K562 (cell line): Measurements from ENCODE around the gene SEC22C. TPM values are rescaled to one million over a fixed set of nuclear protein-coding genes. Genes with fewer than 3 reads are reported as not detected.

Experiments
- BHLHE40 ChIP-seq: IDR thresholded peaks from 2 replicates; pipeline ENCODE4 v1.6.1; 2011; ENCODE audit warnings: low read length, improper control_type of control experiment
- C11orf30 ChIP-seq: fragments of 450-650 bp; IDR thresholded peaks from 2 replicates; pipeline ENCODE4 v1.6.1; 2016; ENCODE audit warnings: low read depth, mild to moderate bottlenecking
- DMBX1 ChIP-seq: fragments of 250-450 bp; sonication (Bioruptor Pico); IDR thresholded peaks from 2 replicates; pipeline ENCODE4 v1.8.0; 2022; ENCODE audit warnings: inconsistent platforms, mild to moderate bottlenecking, moderate library complexity, borderline replicate concordance
- GATAD2A ChIP-seq: fragments of 450-650 bp; IDR thresholded peaks from 2 replicates; pipeline ENCODE4 v1.6.1; 2017
- MBD2 ChIP-seq: sonication (generic); IDR thresholded peaks from 2 replicates; pipeline ENCODE4 v1.6.1; 2016; ENCODE audit warnings: low read depth, borderline replicate concordance
- MEF2A ChIP-seq: IDR thresholded peaks from 2 replicates; pipeline ENCODE4 v1.6.1; 2011; ENCODE audit warnings: low read depth, mild to moderate bottlenecking, low read length, moderate library complexity; ENCODE audit not compliant: control insufficient read depth
- NFRKB ChIP-seq: fragments of 450-650 bp; IDR thresholded peaks from 2 replicates; pipeline ENCODE4 v1.6.1; 2016; ENCODE audit warnings: low read depth
- PHTF2 ChIP-seq: fragments of 250-450 bp; sonication (Bioruptor Pico); IDR thresholded peaks from 2 replicates; pipeline ENCODE4 v1.5.0; 2021; ENCODE audit warnings: mild to moderate bottlenecking
- RNF2 ChIP-seq: sonication (generic); IDR thresholded peaks from 2 replicates; pipeline ENCODE4 v1.6.1; 2016
- SMARCA5 ChIP-seq: fragments of 450-650 bp; IDR thresholded peaks from 2 replicates; pipeline ENCODE4 v1.6.1; 2016
- SRSF3 ChIP-seq: fragments of 200-400 bp; formaldehyde crosslinking; IDR thresholded peaks from 2 replicates; pipeline ENCODE4 v1.6.1; 2016; ENCODE audit warnings: mild to moderate bottlenecking, low read length, moderate library complexity; ENCODE audit not compliant: insufficient read depth
- ZNF408 ChIP-seq: fragments of 250-450 bp; sonication (Bioruptor Pico); IDR thresholded peaks from 2 replicates; pipeline ENCODE4 v1.4.0; 2020; ENCODE audit warnings: low read depth, mild to moderate bottlenecking, moderate library complexity
- ZNF445 ChIP-seq: fragments of 250-450 bp; sonication (Bioruptor Pico); IDR thresholded peaks from 2 replicates; pipeline ENCODE4 v1.4.0; 2020; ENCODE audit warnings: low read depth, mild to moderate bottlenecking, moderate library complexity
- polyA plus RNA-seq, 8 experiments: library from polyadenylated mRNA; depleted of rRNA in 4 of 8; stranded (reverse) in 5 of 8; unstranded in 3 of 8; fragments of >200 nt; fragmentation: Nextera tagmentation in 2 of 8; fragmentation: Illumina TruSeq in 1 of 8; extraction: Ambion mirVana in 2 of 8; extraction: Trizol in 1 of 8; gene quantifications; 2 replicates each; pipeline versions ENCODE4 v1.2.1 to v1.2.3, GENCODE V29; 2011 to 2014; ENCODE audit warnings: inconsistent platforms in 1 of 8, missing spikeins in 1 of 8
- total RNA-seq, 7 experiments: library from RNA; depleted of rRNA in 6 of 7; stranded (reverse); fragments of >200 nt in 6 of 7; fragmentation: Illumina TruSeq in 2 of 7; extraction: Trizol in 2 of 7; gene quantifications; 2 replicates each; pipeline versions ENCODE4 v1.2.1 to v1.2.3, GENCODE V29; 2011 to 2021; ENCODE audit warnings: low replicate concordance in 1 of 7
- TF ChIP-seq, protein P1 (sequence below): fragments of 250-450 bp; sonication (Bioruptor Pico); IDR thresholded peaks from 2 replicates; pipeline ENCODE4 v1.5.0; 2021
- TF ChIP-seq, protein P2 (sequence below): sonication (generic); formaldehyde crosslinking; IDR thresholded peaks from 2 replicates; pipeline ENCODE4 v1.8.1; 2023; ENCODE audit warnings: mild to moderate bottlenecking, missing genetic modification reagents
- TF ChIP-seq, protein P3 (sequence below): fragments of 450-650 bp; IDR thresholded peaks from 2 replicates; pipeline ENCODE4 v1.6.1; 2017; ENCODE audit warnings: antibody characterized with exemption, mild to moderate bottlenecking
- TF ChIP-seq, protein P4 (sequence below), 2 experiments: fragments of 450-650 bp in 1 of 2; IDR thresholded peaks; 2 replicates each; pipeline ENCODE4 v1.6.1; 2011 to 2017; ENCODE audit warnings: low read depth in 2 of 2, antibody characterized with exemption in 1 of 2, borderline replicate concordance in 1 of 2, low read length in 1 of 2, mild to moderate bottlenecking in 1 of 2, mixed read lengths in 1 of 2; ENCODE audit not compliant: control insufficient read depth in 1 of 2

SEC22C gene
- total and polyA plus RNA-seq, 9 of the 15 experiments (the other 6 are each of a cell fraction or from before 2014, with no cell fraction given): 35.6 to 68.4 (median 50.7) TPM

DNA sequence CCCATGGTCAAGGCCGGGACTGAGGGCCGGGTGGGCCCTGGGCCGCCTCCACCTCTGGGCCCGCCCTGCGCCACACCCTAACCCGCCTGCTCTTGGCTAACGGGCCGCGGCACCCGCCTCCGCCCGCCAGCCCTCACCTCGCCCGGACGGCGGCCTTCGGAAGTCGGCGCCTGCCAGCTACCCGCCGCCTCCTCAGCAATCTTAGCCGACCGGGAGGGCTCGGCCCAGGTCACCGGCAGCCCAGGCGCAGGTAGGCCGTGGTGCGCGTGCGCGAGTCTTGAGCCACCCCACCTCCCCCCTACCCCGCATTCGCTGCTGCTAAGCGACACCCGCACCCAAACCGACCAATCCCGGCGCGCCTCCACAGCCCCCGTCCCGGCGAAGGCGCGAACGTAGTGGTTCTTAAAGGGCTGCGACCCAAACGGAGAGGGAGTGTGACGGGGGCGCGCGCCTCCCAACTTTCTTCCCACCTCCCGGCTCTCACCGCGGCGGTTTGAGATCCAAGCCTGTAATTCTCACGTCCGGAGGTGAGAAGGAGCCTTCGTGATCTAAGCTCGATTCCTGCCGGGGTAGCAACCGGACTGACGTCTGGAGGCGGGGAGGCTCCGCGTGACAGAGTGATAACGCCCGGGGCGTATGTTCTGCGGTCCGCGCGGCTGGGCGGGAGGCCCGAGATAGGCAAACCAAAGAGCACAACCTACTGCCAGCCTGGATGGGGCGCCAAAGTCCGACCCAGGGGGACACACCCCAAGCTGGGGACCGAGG is at the start of gene SEC22C (continued):
- TF ChIP-seq NFRKB (0 out of 2 replicates have a peak, but pooled peaks have one; percentile 3), GATAD2A (0 out of 2 replicates have a peak, but pooled peaks have one; percentile 35), MEF2A (no peak), MBD2 (peak; percentile 86; the same call in 1 of the 2 replicates), ZNF408 (CRISPR knock-in tag) (no peak), PHTF2 (CRISPR knock-in tag) (no peak), SMARCA5 (no peak), SRSF3 (no peak), C11orf30 (peak; percentile 79), ZNF445 (CRISPR knock-in tag) (no peak), RNF2 (peak; percentile 71), BHLHE40 (peak; percentile 93), DMBX1 (peak; percentile 76; the same call in 1 of the 2 replicates)
- TF ChIP-seq, protein P1, sequence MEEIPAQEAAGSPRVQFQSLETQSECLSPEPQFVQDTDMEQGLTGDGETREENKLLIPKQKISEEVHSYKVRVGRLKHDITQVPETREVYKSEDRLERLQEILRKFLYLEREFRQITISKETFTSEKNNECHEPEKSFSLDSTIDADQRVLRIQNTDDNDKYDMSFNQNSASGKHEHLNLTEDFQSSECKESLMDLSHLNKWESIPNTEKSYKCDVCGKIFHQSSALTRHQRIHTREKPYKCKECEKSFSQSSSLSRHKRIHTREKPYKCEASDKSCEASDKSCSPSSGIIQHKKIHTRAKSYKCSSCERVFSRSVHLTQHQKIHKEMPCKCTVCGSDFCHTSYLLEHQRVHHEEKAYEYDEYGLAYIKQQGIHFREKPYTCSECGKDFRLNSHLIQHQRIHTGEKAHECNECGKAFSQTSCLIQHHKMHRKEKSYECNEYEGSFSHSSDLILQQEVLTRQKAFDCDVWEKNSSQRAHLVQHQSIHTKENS (CRISPR knock-in tag): no peak
- TF ChIP-seq, protein P2, sequence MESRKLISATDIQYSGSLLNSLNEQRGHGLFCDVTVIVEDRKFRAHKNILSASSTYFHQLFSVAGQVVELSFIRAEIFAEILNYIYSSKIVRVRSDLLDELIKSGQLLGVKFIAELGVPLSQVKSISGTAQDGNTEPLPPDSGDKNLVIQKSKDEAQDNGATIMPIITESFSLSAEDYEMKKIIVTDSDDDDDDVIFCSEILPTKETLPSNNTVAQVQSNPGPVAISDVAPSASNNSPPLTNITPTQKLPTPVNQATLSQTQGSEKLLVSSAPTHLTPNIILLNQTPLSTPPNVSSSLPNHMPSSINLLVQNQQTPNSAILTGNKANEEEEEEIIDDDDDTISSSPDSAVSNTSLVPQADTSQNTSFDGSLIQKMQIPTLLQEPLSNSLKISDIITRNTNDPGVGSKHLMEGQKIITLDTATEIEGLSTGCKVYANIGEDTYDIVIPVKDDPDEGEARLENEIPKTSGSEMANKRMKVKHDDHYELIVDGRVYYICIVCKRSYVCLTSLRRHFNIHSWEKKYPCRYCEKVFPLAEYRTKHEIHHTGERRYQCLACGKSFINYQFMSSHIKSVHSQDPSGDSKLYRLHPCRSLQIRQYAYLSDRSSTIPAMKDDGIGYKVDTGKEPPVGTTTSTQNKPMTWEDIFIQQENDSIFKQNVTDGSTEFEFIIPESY (CRISPR knock-in tag): peak; percentile 32; the same call in 1 of the 2 replicates
- TF ChIP-seq, protein P3, sequence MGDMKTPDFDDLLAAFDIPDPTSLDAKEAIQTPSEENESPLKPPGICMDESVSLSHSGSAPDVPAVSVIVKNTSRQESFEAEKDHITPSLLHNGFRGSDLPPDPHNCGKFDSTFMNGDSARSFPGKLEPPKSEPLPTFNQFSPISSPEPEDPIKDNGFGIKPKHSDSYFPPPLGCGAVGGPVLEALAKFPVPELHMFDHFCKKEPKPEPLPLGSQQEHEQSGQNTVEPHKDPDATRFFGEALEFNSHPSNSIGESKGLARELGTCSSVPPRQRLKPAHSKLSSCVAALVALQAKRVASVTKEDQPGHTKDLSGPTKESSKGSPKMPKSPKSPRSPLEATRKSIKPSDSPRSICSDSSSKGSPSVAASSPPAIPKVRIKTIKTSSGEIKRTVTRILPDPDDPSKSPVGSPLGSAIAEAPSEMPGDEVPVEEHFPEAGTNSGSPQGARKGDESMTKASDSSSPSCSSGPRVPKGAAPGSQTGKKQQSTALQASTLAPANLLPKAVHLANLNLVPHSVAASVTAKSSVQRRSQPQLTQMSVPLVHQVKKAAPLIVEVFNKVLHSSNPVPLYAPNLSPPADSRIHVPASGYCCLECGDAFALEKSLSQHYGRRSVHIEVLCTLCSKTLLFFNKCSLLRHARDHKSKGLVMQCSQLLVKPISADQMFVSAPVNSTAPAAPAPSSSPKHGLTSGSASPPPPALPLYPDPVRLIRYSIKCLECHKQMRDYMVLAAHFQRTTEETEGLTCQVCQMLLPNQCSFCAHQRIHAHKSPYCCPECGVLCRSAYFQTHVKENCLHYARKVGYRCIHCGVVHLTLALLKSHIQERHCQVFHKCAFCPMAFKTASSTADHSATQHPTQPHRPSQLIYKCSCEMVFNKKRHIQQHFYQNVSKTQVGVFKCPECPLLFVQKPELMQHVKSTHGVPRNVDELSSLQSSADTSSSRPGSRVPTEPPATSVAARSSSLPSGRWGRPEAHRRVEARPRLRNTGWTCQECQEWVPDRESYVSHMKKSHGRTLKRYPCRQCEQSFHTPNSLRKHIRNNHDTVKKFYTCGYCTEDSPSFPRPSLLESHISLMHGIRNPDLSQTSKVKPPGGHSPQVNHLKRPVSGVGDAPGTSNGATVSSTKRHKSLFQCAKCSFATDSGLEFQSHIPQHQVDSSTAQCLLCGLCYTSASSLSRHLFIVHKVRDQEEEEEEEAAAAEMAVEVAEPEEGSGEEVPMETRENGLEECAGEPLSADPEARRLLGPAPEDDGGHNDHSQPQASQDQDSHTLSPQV: 0 out of 2 replicates have a peak, but pooled peaks have one; percentile 62
- TF ChIP-seq, protein P4, sequence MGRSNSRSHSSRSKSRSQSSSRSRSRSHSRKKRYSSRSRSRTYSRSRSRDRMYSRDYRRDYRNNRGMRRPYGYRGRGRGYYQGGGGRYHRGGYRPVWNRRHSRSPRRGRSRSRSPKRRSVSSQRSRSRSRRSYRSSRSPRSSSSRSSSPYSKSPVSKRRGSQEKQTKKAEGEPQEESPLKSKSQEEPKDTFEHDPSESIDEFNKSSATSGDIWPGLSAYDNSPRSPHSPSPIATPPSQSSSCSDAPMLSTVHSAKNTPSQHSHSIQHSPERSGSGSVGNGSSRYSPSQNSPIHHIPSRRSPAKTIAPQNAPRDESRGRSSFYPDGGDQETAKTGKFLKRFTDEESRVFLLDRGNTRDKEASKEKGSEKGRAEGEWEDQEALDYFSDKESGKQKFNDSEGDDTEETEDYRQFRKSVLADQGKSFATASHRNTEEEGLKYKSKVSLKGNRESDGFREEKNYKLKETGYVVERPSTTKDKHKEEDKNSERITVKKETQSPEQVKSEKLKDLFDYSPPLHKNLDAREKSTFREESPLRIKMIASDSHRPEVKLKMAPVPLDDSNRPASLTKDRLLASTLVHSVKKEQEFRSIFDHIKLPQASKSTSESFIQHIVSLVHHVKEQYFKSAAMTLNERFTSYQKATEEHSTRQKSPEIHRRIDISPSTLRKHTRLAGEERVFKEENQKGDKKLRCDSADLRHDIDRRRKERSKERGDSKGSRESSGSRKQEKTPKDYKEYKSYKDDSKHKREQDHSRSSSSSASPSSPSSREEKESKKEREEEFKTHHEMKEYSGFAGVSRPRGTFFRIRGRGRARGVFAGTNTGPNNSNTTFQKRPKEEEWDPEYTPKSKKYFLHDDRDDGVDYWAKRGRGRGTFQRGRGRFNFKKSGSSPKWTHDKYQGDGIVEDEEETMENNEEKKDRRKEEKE (IDR thresholded peaks at IDR 0.05; ENCODE audit: borderline replicate concordance in 1 of 2, control insufficient read depth in 1 of 2, low read depth in 2 of 2, low read length in 1 of 2): no peak
